Adrenal gland (tissue), 5 donors: Measurements from ENCODE around the gene LRFN2.

Experiments used
- POLR2A ChIP-seq, 2 donors: fragments of 450-650 bp; IDR thresholded peaks; one replicate each; pipeline ENCODE4 v1.6.1; 2017; ENCODE audit warnings: antibody characterized with exemption in 2 of 2, mild to moderate bottlenecking in 2 of 2, moderate library complexity in 1 of 2
- TF ChIP-seq, protein P1 (sequence below), 6 experiments: fragments of 450-650 bp in 4 of 6; fragments of 200-600 bp in 2 of 6; sonication (generic) in 1 of 6; IDR thresholded peaks; 1 replicate in 5 of 6; 2 replicates in 1 of 6; pipeline versions ENCODE4 v1.5.1 to v1.8.0; 2016 to 2021; ENCODE audit warnings: antibody characterized with exemption in 6 of 6, mild to moderate bottlenecking in 2 of 6, moderate library complexity in 1 of 6
- donor health status: DM: no; HTN: no; CAD: no.

DNA sequence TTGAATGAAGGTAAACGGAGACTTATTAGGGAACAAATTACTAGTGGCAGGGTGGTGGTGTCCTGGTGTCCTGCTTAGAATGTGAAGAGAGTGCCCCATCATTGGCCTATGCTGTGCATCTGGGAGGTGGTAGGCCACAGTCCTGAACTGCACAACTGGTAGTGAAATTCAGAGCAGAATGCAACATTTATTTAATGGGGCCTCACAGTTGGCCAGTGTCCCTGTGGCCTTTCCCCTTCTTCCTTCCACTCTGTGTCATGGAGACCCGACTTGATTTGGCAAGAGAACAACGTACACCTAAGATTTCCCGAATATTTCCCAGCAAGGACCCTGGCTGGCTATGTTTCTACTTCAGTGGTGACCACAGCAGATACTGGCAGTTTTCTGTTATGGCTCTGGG, 206.9 kb downstream of the LRFN2 start:
- TF ChIP-seq, protein P1, sequence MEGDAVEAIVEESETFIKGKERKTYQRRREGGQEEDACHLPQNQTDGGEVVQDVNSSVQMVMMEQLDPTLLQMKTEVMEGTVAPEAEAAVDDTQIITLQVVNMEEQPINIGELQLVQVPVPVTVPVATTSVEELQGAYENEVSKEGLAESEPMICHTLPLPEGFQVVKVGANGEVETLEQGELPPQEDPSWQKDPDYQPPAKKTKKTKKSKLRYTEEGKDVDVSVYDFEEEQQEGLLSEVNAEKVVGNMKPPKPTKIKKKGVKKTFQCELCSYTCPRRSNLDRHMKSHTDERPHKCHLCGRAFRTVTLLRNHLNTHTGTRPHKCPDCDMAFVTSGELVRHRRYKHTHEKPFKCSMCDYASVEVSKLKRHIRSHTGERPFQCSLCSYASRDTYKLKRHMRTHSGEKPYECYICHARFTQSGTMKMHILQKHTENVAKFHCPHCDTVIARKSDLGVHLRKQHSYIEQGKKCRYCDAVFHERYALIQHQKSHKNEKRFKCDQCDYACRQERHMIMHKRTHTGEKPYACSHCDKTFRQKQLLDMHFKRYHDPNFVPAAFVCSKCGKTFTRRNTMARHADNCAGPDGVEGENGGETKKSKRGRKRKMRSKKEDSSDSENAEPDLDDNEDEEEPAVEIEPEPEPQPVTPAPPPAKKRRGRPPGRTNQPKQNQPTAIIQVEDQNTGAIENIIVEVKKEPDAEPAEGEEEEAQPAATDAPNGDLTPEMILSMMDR (IDR thresholded peaks at IDR 0.05) = no peak
- TF ChIP-seq POLR2A (IDR thresholded peaks at IDR 0.05) = no peak
